Measurements from ENCODE around the gene OSBPL1A. TPM values are rescaled to one million over a fixed set of nuclear protein-coding genes. Genes with fewer than 3 reads are reported as not detected.

The OSBPL1A gene
- total RNA-seq, 4 donors from 2014 or later = 67.6 to 208 (median 87.3) TPM

DNA sequence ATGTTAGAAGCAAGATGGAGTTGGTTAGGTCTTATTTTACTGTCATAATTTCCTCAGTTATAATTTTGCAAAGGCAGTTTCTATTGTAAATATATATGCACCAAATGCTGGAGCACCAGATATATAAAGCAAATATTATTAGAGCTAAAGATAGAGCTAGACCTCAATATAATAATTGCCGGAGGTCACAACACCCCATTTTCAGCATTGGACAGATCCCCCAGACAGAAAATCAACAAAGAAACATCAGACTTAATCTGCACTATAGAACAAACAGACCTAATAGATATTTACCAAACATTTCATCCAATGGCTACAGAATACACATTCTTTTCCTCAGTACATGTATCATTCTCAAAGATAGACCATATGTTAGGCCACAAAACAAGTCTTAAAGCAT is 143.6 kb downstream of the OSBPL1A start:
- TF ChIP-seq, protein P1, sequence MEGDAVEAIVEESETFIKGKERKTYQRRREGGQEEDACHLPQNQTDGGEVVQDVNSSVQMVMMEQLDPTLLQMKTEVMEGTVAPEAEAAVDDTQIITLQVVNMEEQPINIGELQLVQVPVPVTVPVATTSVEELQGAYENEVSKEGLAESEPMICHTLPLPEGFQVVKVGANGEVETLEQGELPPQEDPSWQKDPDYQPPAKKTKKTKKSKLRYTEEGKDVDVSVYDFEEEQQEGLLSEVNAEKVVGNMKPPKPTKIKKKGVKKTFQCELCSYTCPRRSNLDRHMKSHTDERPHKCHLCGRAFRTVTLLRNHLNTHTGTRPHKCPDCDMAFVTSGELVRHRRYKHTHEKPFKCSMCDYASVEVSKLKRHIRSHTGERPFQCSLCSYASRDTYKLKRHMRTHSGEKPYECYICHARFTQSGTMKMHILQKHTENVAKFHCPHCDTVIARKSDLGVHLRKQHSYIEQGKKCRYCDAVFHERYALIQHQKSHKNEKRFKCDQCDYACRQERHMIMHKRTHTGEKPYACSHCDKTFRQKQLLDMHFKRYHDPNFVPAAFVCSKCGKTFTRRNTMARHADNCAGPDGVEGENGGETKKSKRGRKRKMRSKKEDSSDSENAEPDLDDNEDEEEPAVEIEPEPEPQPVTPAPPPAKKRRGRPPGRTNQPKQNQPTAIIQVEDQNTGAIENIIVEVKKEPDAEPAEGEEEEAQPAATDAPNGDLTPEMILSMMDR (IDR thresholded peaks at IDR 0.05; ENCODE audit: low read depth) = no peak

DNA sequence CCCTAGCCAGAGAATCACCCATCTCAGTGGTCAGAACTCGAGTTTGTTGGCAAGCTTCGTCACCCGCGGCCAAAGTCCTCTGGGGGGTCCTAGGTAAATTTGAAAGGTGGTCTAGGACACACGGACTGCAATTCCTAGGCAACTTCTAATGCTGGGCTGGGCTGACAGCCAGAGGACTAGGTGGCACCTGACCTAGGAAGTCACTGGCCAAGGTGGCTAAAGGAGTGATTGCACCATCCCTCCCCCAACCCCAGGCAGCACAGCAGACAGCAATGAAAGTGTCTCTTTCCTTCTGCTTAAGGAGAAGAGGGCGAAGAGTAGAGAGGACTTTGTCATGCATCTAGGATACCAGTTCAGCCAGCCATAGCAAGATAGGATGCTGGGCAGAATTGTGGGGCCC is 147.9 kb downstream of the OSBPL1A start:
- TF ChIP-seq, protein P1 (IDR thresholded peaks at IDR 0.05; ENCODE audit: low read depth) = no peak

DNA sequence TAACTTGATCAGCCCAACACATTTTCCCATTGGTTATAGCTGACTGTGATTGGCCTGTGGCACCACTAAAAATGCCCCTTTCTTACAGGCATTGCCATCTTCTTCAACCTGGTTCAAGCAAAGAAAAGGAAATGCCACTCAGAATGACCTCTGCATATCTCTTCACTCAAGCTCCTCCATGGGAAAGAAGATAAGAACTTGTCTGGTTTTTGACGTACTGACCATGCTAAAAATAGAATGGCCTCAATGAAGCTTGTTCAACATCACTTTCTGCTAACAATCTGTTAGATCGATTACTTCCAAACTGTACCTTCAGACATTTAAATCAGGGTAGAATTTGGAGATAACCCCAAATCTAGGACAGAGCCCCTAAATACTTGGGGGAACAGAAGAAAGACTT is 149.3 kb downstream of the OSBPL1A start:
- TF ChIP-seq, protein P1 (IDR thresholded peaks at IDR 0.05; ENCODE audit: low read depth) = no peak

DNA sequence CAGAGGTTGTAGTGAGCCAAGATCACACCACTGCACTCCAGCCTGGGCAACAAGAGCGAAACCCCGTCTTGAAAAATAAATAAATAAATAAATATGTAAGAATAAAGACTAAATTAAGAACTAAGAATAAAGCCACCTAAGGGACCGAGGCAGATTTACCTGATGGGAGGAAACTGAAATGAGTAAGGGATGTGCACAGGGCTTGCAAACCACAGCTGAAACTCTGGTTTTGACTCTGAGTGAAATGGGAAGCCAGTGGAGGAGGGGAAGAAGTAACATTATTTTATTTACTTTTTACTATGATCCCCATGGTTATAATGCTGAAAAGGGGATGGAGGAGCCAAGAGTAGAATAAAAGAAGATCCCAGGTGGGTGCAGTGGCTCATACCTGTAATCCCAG is 151.5 kb downstream of the OSBPL1A start:
- TF ChIP-seq, protein P1 (IDR thresholded peaks at IDR 0.05; ENCODE audit: low read depth) = no peak

DNA sequence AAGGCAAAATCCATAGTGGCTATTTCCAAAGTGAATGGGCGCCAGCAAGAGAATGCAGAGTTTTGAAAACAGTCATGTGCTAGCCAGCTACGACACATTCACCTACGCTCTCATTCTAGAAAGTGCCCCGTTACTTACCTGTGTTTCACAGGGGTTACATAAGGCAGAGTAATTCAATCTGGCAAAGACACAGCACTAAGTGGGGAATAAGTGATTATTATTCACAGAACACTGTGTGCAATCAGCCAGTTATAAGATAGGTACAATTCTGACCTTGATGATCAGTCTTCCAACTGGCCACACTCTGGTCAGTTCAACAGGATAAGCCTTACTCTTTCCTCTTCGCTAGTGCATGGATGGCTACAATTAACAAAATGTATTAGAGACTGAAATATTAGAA is 152.9 kb downstream of the OSBPL1A start:
- TF ChIP-seq, protein P1 (IDR thresholded peaks at IDR 0.05; ENCODE audit: low read depth) = no peak

DNA sequence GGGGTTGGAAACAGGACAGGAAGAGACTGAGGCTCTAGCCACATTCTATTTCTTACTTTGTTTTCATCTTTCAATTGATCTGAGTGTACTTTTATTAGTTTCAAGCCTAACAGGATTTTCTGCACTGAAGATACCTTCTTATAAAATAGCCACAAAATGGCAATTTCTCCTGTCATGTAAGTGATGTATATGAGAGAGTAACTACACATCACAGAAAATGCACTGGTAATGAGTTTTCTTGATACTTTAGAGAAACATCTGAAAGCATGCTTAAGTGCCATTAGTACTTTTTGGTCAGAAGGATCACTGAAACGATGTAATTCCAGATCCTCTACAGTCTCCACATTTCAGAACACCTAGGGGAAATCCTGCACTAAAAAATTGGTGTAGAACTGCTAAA is 153.9 kb downstream of the OSBPL1A start:
- TF ChIP-seq, protein P1 (IDR thresholded peaks at IDR 0.05; ENCODE audit: low read depth) = no peak

DNA sequence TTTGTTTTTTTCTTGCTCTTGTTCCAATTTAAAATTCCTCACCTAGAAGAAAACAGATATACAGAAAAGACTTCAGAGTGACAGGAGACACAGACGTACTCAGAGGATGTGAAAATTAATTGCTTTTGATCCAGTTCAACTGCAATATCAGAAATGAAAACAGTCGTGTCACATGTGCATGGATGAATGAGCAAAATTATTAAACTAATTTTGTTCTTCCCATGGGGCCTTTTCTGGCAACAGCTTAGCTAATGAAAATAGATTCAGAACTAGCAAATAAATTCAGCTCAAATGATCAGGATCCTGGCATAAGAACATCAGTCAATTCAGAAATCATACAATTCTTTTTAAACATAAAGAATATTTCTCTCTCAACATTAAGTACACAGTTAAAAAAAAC is 158.3 kb downstream of the OSBPL1A start:
- TF ChIP-seq, protein P1 (IDR thresholded peaks at IDR 0.05; ENCODE audit: low read depth) = no peak

All from subcutaneous adipose tissue (tissue), 4 donors.